ENCODE results near the gene LY6G5B. TPM values are rescaled to one million over a fixed set of nuclear protein-coding genes. Genes with fewer than 3 reads are reported as not detected.

Gene LY6G5B
- total RNA-seq, 2 experiments from 2014 or later, result 17.6 to 21.4 TPM

DNA sequence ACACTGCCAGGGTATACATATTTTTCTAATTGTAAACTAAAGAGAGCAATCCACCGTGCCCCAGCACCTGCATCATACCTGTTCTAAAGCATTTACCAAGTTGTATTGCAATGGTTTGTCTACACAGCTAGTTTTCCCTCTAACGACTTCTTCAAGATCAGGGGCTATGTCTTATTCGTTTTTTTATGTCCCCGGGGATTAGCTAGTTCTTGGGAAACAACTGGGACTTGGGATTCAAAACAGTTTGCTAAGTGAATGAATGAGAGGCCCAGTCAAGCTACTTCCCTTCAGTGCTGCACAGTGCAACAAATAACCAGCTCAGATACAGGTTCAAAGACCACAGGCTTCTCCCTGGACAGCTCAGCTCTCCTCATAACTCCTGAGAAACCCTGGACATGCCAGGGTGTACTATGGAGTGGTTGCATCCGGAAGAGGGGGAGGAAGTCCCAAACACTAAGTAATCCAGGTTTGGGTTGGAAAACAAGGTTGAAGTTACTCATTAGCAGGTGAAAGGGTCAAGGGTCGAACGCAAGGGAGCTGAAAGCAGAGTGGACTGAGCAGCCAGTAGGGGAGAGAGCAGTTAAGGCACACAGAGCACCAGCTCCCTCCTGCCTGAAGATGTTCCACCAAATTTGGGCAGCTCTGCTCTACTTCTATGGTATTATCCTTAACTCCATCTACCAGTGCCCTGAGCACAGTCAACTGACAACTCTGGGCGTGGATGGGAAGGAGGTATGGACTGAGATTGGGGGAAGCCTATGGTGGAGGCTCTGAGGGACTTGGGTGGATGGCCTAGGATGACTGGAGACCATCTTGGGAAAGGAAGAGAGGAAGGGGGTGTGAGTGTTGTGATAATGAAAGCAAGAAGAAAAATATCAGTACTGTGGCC, 14.2 kb upstream of the LY6G5B start, which contains the start of gene APOM:
TSS of gene APOM (plus strand) at position 546 of the 889 bp plus-strand sequence. CDS start at position 619, 73 bp downstream.
- Mint-ChIP-seq H3K4me3 (no peak within 1 kb of the TSS), H3K36me3 (peaks cover 50% of the 10 kb centered on the region), H3K27me3 (peaks cover 6% of the 10 kb centered on the region), H3K4me1 (peaks cover 58% of the 10 kb centered on the region), H3K9me3 (no peaks in the 10 kb centered on the region), H3K27ac (peak within 1 kb of the TSS; percentile 12)
- DNase-seq, result no peak

DNA sequence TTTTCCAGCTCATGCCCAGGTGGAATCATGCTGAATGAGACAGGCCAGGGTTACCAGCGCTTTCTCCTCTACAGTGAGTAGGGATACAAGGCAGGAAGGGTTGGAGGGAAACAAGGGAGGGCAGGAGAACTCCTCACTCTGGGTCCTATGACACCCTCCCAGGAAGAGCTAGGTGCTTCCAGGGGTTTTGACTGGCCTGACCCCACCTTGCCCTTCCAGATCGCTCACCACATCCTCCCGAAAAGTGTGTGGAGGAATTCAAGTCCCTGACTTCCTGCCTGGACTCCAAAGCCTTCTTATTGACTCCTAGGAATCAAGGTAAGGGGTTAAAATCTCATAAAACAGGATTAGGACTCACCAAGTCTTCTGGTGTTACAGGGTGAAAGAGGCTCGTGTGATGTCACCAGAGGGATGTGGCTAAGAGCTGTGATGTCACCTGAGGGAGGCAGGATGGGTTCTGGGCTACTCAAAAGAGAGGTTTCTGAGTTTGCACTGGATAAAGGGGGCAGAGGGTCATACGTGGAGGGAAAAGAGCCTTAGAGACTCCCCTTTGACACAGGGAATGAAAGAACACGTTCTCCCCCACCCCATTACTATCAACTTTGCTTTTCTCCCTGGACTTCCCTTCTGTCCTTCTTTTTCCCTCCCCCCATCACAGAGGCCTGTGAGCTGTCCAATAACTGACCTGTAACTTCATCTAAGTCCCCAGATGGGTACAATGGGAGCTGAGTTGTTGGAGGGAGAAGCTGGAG, 12.2 kb upstream of the LY6G5B start:
- Mint-ChIP-seq H3K4me1 (peaks cover 59% of the 10 kb centered on the region), H3K27me3 (no peaks in the 10 kb centered on the region), H3K4me3 (peak overlapping the region; percentile 97), H3K36me3 (peaks cover 50% of the 10 kb centered on the region), H3K9me3 (no peaks in the 10 kb centered on the region), H3K27ac (peak overlapping the region; percentile 64)
- DNase-seq, result no peak

DNA sequence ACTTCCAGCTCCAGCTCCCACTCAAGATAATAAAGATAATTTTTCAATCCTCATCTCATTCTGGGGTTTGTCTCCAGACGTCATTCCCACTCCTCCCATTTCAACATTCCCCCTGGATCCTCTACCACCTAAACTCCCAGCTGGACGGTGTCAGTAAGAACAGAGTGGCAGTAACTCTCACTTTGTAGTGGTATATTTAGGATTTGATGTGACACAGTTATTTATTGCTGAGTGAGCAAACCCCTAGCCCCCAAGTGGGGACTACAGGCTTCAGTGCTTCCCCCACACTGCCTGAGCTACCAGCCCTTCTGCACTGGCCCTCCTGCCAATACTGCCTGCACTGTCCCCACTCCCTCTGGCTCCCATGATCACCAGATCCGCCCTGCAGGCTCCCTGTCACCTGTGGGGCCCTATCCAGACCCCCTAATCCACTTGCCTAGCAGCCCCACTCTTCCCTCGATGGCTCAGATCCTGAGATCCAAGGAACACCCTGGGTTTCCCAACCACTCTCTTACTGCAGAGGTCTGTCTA, 11.6 kb upstream of the LY6G5B start:
- Mint-ChIP-seq H3K4me3 (peak overlapping the region; percentile 97), H3K9me3 (no peaks in the 10 kb centered on the region), H3K36me3 (peaks cover 54% of the 10 kb centered on the region), H3K4me1 (peaks cover 57% of the 10 kb centered on the region), H3K27me3 (no peaks in the 10 kb centered on the region), H3K27ac (peak overlapping the region; percentile 64)
- no peak for DNase-seq

DNA sequence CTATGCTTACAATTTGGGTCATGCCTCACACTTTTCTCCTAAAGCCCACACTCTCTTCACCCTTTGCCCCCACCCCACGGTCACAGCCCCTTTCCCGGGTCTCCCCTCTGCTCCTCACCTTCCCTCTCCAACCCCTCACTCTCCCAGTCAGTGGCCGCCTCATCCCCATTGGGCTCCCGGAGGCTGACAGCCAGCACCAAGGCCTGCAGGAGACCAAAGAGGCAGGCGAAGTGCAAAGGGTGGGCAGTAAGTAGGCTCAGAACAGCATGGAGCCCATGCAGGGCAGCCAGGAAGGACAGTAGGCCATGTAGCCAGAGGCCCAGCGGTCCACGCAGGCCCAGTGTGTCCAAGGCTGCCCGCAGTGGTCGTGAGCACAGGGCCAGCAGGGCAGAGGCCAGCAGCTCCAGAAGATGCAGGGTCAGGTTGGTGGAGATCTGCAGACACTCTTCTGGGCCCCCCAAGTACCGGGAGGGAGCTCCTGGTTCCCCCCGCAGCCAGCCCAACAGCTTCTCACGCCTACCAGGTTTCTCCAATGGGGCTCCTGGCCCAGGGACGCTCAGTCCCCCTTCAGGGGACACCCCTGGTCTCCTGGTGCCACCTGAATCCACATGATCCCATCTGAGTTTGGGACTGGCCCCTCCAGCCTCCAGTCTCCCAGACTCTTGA, 10.7 kb upstream of the LY6G5B start:
- H3K4me3 Mint-ChIP-seq, result peak overlapping the region; percentile 97
- no peaks in the 10 kb centered on the region for H3K9me3 Mint-ChIP-seq
- peak overlapping the region; percentile 91 for H3K27ac Mint-ChIP-seq
- no peak for DNase-seq
- no peaks in the 10 kb centered on the region for H3K27me3 Mint-ChIP-seq
- H3K36me3 Mint-ChIP-seq, result peaks cover 63% of the 10 kb centered on the region
- peaks cover 63% of the 10 kb centered on the region for H3K4me1 Mint-ChIP-seq

DNA sequence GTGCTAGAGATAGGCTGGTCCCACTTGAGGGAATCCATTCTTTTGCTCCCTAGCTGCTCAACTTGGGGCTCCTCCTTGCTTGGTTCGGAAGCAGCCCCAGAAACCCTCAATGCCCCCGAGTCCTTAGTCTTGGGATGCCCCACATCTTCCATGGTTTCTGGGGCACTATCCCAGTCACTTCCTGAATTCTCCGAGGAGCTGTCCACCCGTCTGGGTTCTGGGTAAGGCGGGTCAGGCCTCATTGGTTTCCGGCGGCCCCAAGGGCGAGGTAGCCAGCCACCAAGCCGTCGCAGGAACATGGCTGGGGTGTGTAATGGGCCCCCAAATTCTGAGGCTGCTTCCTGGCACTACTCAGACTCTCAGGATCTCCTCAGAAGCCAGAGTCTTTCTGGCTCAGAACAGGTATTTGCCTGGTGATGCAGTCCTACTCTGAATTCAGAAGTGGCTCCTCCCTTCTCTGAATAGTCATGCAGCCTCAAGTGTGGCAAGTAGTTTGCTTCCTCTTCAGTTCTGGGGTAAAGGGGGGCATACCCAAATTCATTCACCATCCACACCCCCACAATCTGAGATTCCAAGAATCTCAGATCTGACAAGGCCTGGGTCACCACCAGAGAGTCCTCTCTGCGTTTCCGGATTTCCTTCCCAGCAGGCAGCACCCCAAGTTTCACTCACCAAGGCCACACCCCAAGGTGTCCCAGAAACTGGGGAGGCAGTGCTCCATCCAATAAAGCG, 10.0 kb upstream of the LY6G5B start:
- H3K27ac Mint-ChIP-seq, result peak overlapping the region; percentile 91
- H3K9me3 Mint-ChIP-seq, result no peaks in the 10 kb centered on the region
- peak; percentile 43 for DNase-seq
- no peaks in the 10 kb centered on the region for H3K27me3 Mint-ChIP-seq
- peaks cover 68% of the 10 kb centered on the region for H3K4me1 Mint-ChIP-seq
- H3K4me3 Mint-ChIP-seq, result peak overlapping the region; percentile 97
- H3K36me3 Mint-ChIP-seq, result peaks cover 70% of the 10 kb centered on the region

DNA sequence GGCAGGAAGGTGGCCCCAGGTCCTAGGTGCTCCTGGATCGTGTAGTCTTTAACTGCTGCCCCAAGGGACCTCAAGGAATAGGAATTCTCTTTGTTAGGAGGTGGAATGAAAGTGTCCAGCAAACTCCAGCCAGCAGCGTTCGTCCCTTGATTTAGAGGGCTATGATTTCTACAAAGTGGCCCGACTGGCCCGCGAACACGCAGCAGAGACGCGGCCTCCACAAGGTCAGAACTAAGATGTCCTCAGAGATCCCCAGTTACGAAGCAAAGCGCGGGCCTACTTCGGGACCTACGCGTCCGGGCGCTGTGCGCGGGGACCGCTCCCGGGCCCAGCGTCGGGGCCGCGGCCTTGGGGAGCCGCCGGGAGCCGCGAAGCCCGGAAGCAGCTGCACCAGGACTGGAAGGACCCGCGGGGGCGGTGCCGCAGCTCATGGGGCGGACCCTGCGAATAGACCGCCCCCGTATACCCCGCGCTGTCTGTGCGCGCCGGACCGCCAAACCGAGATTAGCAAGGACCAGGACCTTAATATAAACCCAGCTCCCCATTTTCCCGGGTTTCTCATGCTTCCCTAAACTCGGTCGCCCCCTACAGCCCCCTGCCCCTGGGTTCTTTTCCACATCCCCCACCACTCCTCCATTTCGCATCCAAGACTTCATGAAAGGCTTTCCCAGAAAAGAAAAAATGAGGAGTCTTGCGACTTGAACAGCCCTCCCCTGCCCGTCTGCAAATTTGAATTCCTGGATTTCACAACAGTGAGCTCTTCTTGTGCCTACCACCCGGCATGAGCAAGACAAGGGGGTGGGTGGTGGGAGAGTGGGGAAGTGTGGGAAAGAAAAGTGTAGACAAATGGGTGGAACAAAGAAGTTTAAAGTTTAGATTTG, 9.2 kb upstream of the LY6G5B start, which contains the start of gene C6orf47:
TSS of gene C6orf47 (minus strand) at position 398 of the 881 bp plus-strand sequence. CDS start 831 bp downstream, outside the sequence.
- Mint-ChIP-seq H3K9me3 (no peaks in the 10 kb centered on the region), H3K4me3 (peak within 1 kb of the TSS; percentile 97), H3K27me3 (no peaks in the 10 kb centered on the region), H3K36me3 (peaks cover 68% of the 10 kb centered on the region), H3K4me1 (peaks cover 64% of the 10 kb centered on the region), H3K27ac (peak within 1 kb of the TSS; percentile 91)
- peak; percentile 86 for DNase-seq

DNA sequence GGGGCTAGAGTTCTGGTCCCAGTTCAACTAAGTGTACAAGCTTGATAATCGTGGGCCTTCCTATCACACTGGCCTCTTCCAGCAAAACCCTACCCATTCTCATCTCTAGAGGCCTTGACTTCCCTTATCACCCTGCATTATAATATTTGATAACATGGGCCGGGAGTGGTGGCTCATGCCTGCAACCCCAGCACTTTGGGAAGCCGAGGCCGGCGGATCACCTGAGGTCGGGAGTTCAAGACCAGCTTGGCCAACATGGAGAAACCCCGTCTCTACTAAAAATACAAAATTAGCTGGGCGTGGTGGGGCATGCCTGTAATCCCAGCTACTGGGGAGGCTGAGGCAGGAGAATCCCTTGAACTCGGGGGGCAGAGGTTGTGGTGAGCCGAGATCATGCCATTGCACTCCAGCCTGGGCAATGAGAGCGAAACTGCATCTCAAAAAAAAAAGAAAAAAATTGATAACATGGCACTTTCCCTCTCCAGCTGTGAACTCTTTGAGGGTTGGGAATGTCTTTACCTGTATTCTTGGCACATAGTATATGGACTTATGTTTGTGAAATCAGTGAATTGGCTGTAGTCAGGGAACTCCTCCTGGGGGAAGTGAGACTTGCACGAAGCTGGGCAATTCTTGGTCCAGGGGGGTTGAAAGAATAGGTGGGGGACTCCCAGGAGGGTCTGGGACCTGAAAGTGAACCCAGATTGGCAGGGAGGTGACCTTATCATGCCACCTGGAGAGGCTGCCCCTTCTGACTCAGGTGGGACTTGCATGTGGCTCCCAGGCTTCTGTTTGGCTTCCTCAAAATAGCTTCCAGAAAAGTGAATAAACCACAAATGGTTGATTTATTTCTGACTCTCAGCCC, 8.3 kb upstream of the LY6G5B start:
- Mint-ChIP-seq H3K9me3 (no peaks in the 10 kb centered on the region), H3K4me3 (peak overlapping the region; percentile 97), H3K27ac (peak overlapping the region; percentile 79), H3K27me3 (no peaks in the 10 kb centered on the region), H3K36me3 (peaks cover 66% of the 10 kb centered on the region), H3K4me1 (peaks cover 62% of the 10 kb centered on the region)
- no peak for DNase-seq

DNA sequence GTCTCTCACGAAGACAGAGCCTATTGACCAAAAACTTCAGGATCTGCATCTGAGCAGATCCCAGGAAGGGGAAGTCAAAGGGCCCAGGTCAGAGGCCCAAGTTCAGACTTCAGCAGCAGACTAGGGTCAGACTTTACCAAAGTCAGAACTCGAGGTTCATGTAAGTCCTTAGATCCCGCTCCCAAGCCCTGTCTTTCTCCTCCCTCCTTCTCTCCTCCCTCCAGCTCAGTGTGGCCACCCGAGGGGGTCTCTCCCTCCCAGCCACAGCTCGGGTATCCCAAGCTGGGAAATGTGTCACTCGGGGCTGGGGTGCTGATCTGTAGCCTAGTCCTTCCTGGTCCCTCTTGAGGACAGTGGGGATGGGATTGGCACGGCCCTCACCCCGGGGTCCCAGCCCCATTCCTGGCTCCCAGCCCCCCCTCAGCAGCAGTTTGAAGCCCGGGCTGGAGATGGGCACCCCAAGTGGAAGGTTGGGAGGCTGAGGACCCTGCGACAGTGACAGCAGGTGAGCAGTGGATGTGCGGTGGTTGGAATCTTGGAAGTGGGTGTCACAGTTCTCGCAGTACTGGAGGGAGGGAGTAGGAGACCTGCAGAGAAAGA, 7.6 kb upstream of the LY6G5B start:
- no peak for DNase-seq
- Mint-ChIP-seq H3K4me1 (peaks cover 66% of the 10 kb centered on the region), H3K36me3 (peaks cover 69% of the 10 kb centered on the region), H3K4me3 (peak overlapping the region; percentile 11), H3K27ac (peak overlapping the region; percentile 79), H3K9me3 (no peaks in the 10 kb centered on the region), H3K27me3 (no peaks in the 10 kb centered on the region)

DNA sequence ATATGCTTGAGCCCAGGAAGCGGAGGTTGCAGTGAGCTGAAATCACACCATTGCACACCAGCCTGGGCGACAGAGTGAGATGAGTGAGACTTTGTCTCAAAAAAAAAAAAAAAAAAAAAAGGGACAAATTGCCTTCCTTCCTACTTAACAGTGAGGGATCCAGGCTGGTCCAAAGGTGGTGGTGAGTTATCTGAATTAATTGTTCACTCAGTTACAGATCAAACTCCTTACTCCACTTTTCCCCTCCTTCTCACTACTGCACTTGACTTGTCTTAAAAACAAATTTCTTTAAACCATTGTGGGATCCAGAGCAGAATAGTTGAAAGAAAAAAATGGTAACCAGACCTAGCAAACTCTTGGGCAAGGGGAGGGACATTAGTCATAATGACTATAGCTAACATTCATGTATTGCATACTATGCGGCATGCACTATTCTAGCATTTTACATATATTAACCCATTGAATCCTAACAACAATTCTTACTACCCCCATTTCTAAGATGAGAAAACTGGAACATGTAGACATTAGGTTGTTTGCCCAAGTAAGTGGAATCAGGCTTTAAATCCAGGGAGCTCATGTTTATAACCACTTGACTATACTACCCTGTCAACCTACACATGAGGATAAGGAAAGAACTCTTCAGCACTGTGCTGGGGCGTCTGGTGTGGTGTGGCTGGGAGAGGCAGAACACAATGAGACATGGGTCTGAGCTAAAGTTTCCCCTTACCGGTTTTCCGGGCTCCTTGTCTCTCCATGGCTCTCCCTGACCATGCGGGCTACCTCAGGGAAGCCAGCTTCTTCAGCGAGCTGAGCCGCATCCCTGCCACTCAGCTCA, 6.4 kb upstream of the LY6G5B start:
- DNase-seq, result no peak
- Mint-ChIP-seq H3K4me3 (peak overlapping the region; percentile 96), H3K36me3 (peaks cover 72% of the 10 kb centered on the region), H3K27ac (peak overlapping the region; percentile 97), H3K9me3 (no peaks in the 10 kb centered on the region), H3K27me3 (no peaks in the 10 kb centered on the region), H3K4me1 (peaks cover 66% of the 10 kb centered on the region)

DNA sequence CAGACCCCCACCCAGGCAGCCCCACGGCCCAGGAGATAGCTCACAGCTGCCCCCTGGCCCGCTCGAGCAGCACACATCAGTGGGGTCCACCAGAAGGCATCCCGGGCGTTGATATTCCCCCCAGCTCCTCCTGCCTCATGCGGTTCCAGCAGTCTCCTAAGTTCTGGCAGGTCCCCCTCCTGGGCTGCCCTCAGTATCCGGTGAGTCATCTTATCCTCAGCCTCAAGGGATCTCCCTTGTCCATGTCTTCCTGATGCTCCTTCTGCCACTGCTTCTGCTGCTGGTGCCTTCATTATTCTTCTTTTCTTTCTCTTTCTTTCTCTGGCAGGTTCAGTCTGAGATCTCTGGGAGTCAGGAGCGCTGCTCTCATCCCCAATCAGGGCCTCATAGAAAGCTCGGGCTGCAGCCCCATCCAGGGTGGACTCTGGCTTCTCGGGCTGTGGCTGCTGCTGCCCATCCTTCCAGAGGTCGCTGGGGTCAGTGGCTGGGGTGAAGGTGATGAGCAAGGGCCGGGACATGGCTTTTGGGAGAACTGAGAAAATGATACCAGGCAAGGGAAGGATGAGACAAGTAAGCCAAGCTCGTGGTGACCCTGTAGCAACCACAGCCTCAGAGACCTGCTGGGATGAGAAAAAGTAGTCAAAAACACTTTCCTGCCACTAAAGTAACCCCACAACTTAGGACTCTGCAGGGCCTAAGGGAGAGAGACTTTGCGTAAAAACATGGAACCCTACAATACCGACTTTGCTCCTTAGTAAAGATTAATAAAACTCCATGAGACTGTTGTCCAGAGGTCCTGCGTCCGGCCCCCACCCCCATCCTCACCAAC, 5.6 kb upstream of the LY6G5B start:
- Mint-ChIP-seq H3K27me3 (no peaks in the 10 kb centered on the region), H3K4me1 (peaks cover 59% of the 10 kb centered on the region), H3K9me3 (no peaks in the 10 kb centered on the region), H3K36me3 (peaks cover 76% of the 10 kb centered on the region), H3K27ac (peak overlapping the region; percentile 97), H3K4me3 (peak overlapping the region; percentile 96)
- no peak for DNase-seq
